ENCODE results near the gene KMT5C. TPM values are rescaled to one million over a fixed set of nuclear protein-coding genes. Genes with fewer than 3 reads are reported as not detected.
A peak's percentile ranks its signal among the peaks of the same experiment; 100 is the strongest.

KMT5C gene
- 10 to 100 TPM; 17.8 to 32.3 TPM for total RNA-seq

GRCh38 chr19:55339105-55339888, at the start of gene KMT5C:
TSS of gene KMT5C (plus strand) at chr19:55339876. CDS start at chr19:55341937, 2,061 bp downstream.
- no peaks in the 10 kb centered on the region for H3K27me3 ChIP-seq (replicated peaks; ENCODE audit: insufficient read depth)
- no peaks in the 10 kb centered on the region for H3K36me3 ChIP-seq
- DNase-seq (ENCODE audit: low spot score), result peak; percentile 100
- under 1% methylated on average over 63 of the region's 63 CpGs for WGBS
- peak within 1 kb of the TSS; percentile 51 to 88 for H3K4me3 ChIP-seq
- H3K9me3 ChIP-seq, result no peaks in the 10 kb centered on the region
- peak within 1 kb of the TSS; percentile 90 to 92 for H3K27ac ChIP-seq
- intact Hi-C loops (cut with DNase I), result no loop called here
- H3K4me1 ChIP-seq (replicated peaks), result peaks cover 3% of the 10 kb centered on the region
- TF ChIP-seq POLR2A (IDR thresholded peaks at IDR 0.05) (peak; percentile 91), CTCF (IDR thresholded peaks at IDR 0.05) (peak in 3 of 4 experiments; percentile 14 to 90 (median 71)), POLR2AphosphoS5 (IDR thresholded peaks at IDR 0.05) (peak; percentile 93)

- WGBS, result 94% methylated on average over 10 of the region's 10 CpGs
- H3K4me3 ChIP-seq, result no peak overlapping the region
- H3K4me1 ChIP-seq (replicated peaks), result no peaks in the 10 kb centered on the region
- no peaks in the 10 kb centered on the region for H3K9me3 ChIP-seq
- intact Hi-C loops (cut with DNase I), result no loop called here
- DNase-seq (ENCODE audit: low spot score), result no peak
- no peak overlapping the region for H3K27ac ChIP-seq
- no peak for TF ChIP-seq POLR2AphosphoS5 (IDR thresholded peaks at IDR 0.05)
- TF ChIP-seq POLR2A (IDR thresholded peaks at IDR 0.05), result no peak
- no peak for TF ChIP-seq CTCF (IDR thresholded peaks at IDR 0.05)
- H3K36me3 ChIP-seq, result no peaks in the 10 kb centered on the region
- H3K27me3 ChIP-seq (replicated peaks; ENCODE audit: insufficient read depth), result no peaks in the 10 kb centered on the region
Measured at GRCh38 chr19:55297267-55297666, 42.4 kb upstream of the KMT5C start.

- H3K4me3 ChIP-seq, result no peak overlapping the region
- H3K36me3 ChIP-seq, result no peaks in the 10 kb centered on the region
- H3K9me3 ChIP-seq, result no peaks in the 10 kb centered on the region
- 83% methylated on average over 10 of the region's 10 CpGs for WGBS
- intact Hi-C loops (cut with DNase I), result loop anchor here (5.0 kb wide), 2 partner anchors 42 to 87 kb away; partner anchors contain the start of gene RPL28
- no peak for TF ChIP-seq POLR2AphosphoS5 (IDR thresholded peaks at IDR 0.05)
- TF ChIP-seq POLR2A (IDR thresholded peaks at IDR 0.05), result no peak
- no peak for TF ChIP-seq CTCF (IDR thresholded peaks at IDR 0.05)
- H3K27ac ChIP-seq, result no peak overlapping the region
- no peaks in the 10 kb centered on the region for H3K4me1 ChIP-seq (replicated peaks)
- no peaks in the 10 kb centered on the region for H3K27me3 ChIP-seq (replicated peaks; ENCODE audit: insufficient read depth)
- no peak for DNase-seq (ENCODE audit: low spot score)
Measured at GRCh38 chr19:55299991-55300390, 39.7 kb upstream of the KMT5C start.

GRCh38 chr19:55300886-55301458, 38.7 kb upstream of the KMT5C start:
- Histone ChIP-seq H3K36me3 (no peaks in the 10 kb centered on the region), H3K27me3 (replicated peaks; ENCODE audit: insufficient read depth) (no peaks in the 10 kb centered on the region), H3K4me1 (replicated peaks) (no peaks in the 10 kb centered on the region), H3K9me3 (no peaks in the 10 kb centered on the region), H3K27ac (no peak overlapping the region), H3K4me3 (no peak overlapping the region)
- whole genome bisulfite sequencing, result 73% methylated on average over 15 of the region's 15 CpGs
- DNase-seq (ENCODE audit: low spot score), result no peak
- TF ChIP-seq POLR2A (IDR thresholded peaks at IDR 0.05), result no peak
- no peak for TF ChIP-seq CTCF (IDR thresholded peaks at IDR 0.05)
- no peak for TF ChIP-seq POLR2AphosphoS5 (IDR thresholded peaks at IDR 0.05)
- intact Hi-C loops (cut with DNase I), result loop anchor here (5.0 kb wide), 2 partner anchors 41 to 86 kb away; partner anchors contain the start of gene RPL28
